ENCODE data around the gene CDCA7L.
"Not testable (repeated sequence)": the region's sequence is repeated elsewhere in the genome, so short reads cannot be mapped to it uniquely, and the experiment has no call there.

CDCA7L gene

DNA sequence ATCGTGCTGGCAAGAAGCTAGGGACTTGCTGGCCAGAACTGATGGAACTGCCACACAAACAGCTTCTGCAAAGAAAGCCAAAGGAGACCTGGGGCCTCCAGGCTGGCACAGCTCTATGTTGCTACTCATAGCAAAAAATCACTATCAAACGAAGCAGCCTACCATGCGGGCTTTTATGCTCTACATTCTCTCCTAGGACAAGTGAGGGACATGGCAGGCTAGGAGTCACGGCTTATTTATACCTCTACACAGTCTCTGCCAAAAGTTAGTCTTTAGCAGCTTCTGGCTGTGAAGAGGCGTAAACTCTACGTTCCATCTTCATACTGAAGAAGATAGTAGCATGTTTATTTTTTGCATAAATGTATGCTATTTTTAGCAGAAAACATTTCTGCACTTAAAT lies 35.4 kb downstream of the CDCA7L start:
- DNase-seq (ENCODE audit: low read depth), result no peak

DNA sequence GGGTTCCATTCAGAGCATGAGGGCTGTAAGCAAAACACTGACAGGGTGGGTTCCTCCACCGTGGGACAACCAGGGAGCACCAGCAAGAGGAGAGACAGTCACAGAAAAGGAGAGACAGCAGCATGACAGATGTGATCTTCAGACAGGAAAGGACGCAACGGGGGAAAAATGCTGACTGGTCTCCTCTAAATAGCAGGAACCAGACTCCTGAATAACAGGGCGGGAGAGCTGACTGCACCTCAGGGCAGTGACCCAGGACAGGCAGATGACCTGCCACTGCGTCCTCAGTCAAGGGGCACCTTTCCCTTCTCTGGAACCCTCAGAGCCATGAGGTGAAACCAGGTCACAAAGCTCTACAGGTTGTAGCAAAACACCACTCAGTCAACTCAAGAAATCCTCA lies 37.0 kb downstream of the CDCA7L start:
- DNase-seq (ENCODE audit: low read depth), result no peak

DNA sequence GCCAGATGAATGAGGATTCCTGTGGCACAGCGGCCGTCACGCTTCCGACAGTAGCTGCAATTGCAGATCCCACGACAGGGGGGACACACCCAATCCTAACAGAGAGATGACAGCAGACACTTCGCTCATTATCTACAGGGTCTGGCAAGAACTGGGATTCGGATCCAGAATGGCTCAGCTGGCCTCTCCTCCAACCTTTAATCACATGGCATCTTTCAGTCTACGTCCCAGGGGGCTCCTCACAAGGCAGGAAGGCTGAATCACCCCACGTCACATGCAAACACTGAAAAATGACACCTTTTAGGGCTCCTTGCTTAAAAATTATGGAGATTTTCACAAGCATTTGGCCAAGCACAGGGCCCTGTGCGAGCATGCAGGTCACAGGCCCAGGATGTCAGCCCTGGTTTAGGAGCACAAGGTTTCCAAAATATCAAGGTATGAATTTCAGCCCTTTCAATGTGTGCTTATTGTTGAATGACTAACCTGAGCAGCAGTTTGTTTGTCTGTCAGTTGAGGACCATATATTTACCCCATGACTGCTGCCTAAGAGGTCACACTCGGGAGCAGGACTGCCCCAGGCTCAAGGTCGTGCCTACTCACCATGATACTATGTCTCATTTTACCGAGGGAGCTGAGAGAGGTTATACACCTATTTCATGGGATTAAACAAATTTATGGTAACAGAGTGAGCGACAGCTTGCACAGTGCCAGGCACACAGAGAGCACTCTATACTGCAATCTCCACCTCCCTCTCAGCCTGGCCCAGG lies 42.5 kb downstream of the CDCA7L start:
- DNase-seq (ENCODE audit: low read depth), result no peak

DNA sequence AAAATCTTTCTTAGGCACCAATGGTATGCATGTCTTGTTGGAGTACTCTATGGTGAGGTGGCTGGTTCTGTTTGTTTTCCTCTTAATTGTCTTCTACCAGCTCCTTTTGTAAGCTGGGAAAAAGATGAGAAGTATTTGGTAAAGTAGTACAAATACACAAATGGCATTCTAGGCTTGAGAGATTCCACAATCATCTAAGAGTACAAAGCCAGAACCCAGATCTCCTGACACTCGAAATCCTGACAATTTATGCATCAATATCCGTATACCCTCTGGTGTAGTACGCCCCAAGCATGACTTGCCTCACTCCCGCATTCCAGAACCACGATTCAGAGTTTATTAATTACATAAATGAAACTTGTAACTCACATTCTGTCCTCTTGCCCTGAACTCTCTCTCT lies 43.5 kb downstream of the CDCA7L start:
- no peak for DNase-seq (ENCODE audit: low read depth)

DNA sequence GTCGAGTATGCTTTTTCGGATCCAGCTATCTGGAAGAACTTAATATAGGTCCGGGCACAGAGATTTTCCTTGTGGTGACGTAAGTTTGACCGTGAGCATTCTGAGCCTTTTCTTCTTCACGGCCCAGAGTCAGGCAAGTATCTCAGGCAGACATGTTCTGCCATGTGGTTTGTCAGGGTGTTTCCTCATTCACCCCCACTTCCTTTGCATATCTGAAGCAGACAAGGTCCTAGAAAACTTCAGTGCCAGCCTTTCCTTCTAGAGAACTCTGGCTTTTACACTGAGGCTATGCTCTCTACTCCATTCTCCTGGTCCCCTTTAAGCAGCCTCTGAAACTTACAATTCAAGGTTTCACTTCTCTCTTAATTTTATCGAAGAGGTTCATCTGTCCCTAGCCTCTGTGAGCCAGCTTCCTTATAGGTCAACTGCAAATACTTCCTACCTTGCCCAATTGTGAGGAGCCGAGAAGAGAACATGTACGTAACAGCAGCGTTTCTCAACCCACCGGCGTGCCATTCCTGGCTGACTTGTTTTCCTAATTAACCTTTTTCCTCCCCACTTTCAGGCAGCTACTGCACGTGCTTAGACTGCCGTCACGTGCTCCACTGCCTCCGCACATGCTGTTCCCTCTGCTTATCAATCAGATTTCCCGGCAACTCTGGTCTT lies 47.3 kb downstream of the CDCA7L start:
- DNase-seq (ENCODE audit: low read depth), result no peak

DNA sequence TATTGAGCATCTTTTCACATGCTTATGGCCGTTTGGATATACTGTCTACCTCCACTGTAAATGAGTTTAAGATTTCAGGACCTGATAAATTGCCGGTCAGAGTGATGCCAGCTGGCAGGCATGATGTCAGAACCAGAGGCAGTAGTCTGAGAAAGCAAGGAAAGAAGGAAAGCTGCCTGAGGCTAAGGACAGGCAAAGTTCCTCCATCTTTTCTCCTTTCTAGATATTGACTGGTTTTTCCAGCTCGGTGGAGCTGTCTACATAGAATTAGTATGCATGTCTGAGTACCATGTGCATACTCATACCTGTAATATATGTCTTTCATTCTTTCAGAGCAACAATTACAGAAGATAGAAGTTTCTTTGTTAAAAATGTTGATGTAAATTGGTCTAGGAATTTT lies 52.3 kb downstream of the CDCA7L start:
- no peak for DNase-seq (ENCODE audit: low read depth)

DNA sequence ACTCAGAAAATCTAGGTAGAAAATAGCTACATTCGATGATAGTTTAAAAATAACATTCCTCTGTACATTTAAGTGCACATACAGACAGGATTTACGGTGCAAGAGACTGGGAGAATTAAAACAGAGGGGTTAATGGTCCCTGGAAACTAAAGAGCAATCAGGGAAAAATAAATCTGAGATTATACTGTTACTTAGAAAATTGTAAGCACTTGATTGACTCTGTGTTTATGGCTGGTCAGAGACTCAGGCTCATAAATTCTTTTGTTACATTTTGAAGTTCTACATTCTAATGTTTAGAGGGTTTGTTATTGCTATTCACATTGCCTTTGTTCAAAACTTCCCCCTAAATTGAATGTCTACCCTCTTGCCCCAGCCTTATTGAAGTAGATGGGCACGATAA lies 54.4 kb downstream of the CDCA7L start:
- no peak for DNase-seq (ENCODE audit: low read depth)

DNA sequence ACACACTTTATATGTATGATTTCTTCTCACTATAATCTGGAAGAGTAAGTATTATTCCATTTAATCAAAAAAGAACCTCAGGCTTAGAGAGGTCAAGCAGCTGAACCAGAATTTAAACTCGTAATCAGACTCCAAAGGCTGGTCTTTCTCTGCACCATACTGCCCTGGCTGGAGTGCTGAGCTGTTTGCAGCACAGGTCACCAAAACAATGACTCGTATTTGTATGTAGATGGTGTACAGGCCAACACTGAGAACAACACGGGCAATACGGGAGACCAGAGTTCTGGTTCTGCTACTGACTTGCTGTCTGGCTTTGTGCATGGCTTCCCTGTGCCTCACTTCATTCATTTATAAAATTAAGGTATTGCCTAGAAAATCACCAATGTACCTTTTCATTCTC lies 57.9 kb downstream of the CDCA7L start:
- DNase-seq (ENCODE audit: low read depth), result no peak

DNA sequence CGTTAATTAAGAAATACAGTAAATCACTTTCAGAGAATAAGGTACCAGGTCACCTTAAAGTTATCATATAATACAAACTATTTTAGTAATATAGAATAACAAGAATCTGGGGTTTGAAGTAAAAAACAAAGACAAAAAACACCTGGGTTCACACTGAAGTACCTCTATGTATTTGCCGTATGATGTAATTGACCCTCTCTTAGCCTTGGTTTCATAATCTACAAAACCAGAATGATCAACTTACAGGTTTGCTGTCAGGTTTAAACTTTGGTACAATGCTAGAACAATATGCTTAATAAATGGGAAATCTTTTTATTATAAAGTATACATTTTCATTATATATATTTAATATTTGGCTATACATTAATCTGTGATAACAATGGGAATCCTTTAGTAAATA lies 58.3 kb downstream of the CDCA7L start:
- no peak for DNase-seq (ENCODE audit: low read depth)

DNA sequence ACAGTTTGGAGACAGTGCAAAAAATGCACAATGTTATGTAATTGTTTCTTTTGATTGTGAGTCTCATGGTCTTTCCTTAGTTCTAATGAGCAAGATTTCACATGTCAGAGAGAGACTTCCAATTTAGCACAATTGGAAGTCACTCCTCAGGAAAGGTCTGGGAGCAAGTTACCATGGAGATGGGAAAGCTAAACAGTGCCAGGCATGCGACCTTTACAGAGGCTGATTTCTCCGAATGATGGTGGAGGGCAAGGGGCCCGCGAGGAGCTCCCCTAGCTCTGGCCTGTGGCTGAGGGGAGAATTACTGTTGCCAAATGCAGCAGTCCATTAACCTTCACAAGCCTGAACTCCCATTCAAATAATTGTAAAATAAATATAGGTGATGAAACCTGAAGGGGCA lies 59.3 kb downstream of the CDCA7L start:
- no peak for DNase-seq (ENCODE audit: low read depth)

DNA sequence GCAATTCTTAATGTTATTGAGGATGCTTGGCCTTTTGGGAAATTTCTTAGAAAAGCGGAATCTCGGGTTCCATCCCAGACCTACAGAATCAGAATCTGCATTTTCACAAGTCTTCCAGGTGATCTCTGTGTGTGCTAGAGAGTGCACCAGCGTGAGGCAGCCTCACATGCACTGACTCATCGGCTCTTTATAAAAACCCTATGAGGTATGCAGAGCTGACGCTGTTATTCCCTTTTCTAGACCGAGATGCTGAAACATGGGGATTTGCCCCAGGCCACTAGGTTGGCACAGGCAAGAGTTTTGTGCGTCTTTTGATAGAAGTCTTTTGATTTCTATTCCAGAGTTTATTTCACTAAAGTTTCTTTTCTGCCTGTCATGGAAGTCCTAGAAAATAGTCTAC lies 61.2 kb downstream of the CDCA7L start:
- DNase-seq (ENCODE audit: low read depth), result no peak

DNA sequence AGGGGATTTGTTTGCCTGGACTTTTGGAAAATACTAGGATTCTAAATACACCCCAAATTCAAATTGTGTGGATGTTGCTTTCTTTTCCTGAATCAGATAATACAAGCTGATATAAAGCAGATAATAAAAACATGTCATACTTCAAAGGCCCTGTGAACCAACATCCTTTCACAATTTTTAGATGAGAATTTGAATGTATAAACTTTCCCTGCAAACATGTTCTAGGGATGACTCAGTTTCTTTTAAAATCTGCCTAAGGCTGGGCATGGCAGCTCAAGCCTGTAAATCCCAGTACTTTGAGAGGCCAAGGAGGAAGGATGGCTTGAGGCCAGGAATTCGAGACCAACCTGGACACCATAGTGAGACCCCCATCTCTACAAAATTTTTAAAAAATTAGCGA lies 62.2 kb downstream of the CDCA7L start:
- DNase-seq (ENCODE audit: low read depth), result not testable (repeated sequence)

DNA sequence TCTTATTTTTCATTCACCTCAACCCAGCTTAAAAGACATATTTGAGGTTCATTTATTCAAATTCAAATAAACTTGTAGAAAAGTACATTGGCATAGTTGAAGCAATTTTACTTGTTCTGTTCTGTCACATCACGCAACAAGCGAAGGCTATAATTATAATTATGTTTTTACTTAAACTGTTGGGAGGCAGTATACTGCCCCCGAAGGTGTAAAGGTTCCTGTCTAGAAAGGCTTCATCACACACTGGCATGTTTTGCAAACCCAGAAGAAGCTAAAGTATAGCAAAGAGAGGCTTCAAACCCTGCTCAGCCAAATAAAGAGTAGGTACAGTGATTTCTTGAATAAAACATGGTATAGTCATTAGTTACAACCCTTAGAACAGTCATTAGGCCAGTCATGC lies 62.6 kb downstream of the CDCA7L start:
- no peak for DNase-seq (ENCODE audit: low read depth)

DNA sequence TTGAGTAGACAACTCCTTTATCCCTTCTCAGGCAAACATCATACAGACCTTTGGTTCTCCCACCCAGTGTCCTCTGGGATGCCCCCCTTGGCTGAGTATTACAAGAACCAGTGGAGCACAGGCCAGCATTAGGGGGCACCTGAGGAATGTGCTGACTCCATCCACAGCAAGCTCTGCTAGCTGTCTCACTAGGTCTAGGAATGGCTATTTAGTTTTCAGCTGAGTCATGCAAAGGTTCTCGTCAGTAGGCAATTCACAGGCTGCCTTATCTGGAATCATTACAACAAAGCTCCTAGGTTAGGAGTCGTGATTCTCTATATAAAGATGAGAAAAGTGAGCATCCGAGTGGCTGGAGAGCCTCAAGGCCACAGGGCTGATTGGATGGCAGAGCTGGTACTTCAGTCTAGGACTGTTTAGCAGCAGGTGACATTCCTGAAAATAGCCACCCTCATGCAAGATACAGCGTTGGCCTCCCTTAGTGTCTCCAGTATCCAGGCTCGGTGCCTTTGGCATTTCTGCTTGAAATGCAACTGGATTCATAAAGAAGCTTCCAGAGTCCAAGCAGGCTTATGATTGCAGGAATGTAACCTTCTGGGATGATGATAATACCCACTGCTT lies 75.8 kb downstream of the CDCA7L start:
- DNase-seq (ENCODE audit: low read depth), result no peak

DNA sequence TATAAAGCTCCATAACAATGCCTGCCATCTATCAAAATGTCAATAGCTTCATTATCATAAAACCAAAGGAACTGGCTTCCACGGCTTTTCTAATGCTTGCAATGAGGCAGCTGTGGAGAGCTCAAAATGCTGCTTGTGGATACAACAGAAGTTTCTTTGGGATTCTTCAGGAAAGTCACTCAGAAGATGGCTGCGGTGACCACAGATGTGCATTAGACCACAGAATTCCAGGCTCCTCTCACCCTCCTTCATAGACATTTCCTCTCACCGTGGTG lies 77.2 kb downstream of the CDCA7L start:
- no peak for DNase-seq (ENCODE audit: low read depth)

DNA sequence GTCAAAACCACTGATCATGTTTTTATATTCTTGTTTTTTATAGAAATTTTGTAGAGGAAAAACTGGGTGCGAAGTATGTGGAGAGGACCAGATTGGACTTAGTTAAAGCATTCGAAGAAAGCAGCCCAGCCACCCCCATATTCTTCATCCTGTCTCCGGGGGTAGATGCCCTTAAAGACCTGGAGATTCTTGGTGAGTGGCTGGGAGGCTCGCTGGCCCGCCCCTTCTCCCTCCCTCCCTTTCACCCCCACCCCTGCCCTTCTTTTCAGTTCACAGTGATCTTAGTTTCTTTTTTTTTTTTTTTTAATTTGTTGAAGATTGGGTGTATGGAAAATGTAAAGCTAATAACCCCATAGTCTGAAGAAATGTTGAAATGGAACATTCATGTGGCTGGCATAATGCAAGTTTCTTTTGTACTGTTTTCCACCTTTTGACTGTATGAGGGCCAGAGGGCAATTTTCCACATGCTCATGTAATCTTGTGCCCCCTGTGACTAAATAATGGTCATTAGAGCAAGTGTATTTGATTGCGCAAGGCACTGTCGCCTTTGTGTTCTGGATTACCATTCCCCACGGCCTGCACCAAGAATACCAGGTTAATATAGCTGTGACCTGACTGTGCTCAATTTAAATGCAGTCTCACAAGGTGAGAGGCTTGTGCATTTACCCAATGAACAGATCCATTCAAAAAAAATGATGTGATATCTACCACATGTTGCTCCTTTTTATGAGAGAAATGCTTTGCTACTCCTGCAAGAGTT lies 77.7 kb downstream of the CDCA7L start:
- no peak for DNase-seq (ENCODE audit: low read depth)

DNA sequence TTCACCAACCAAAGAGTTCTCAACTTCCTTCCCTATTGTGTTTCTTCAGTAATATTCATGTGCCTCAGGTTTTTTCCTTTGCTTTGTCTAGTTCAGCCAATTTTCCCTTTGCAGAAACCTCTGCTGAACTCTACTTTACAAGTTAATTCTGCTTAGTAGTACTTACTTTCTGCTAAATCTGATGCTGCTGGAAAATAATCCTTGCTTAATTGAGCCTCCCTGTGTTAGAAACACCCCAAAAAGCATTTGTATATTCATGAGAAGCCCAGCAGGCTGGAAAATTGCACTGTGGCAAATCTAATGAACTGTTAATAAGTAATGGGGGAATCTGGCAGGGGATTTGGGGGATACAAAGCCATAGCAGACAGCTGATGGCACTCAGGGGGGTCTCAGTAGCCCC lies 78.5 kb downstream of the CDCA7L start:
- DNase-seq (ENCODE audit: low read depth), result no peak

DNA sequence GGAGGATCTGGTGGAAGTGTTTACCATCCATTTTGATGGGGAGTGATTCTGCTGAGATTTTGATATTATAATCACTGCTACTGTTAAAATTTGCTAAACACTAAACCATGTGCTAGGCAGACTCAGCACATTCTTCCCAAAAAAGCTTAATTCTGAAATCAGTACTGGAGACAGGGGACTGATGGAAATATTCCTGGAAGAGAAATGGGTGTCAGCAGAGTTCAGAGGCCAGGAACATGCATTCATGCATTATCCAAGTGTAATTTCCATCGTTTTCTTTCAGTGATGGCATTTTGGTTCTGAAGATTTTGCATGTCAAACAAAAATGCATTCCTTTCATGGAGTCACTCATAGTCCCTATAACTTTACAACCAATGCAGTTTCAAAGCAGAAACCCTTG lies 79.0 kb downstream of the CDCA7L start:
- no peak for DNase-seq (ENCODE audit: low read depth)

DNA sequence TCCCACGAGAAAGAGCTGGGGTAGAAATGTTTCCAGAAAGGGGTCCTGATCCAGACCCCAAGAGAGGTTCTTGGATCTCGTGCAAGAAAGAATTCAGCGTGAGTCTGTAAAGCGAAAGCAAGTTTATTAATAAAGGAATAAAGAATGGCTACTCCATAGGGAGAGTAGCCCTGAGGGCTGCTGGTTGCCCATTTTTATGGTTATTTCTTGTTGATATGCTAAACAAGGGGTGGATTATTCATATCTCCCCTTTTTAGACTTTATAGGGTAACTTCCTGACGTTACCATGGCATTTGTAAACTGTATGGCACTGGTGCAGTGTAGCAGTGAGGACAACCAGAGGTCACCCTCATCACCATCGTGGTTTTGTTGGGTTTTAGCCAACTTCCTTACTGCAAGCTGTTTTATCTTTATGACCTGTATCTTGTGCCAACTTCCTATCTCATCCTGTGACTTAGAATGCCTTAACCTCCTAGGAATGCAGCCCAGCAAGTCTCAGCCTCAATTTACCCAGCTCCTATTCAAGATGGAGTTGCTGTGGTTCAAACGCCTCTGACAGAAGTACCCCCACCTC lies 80.0 kb downstream of the CDCA7L start:
- DNase-seq (ENCODE audit: low read depth), result not testable (repeated sequence)

DNA sequence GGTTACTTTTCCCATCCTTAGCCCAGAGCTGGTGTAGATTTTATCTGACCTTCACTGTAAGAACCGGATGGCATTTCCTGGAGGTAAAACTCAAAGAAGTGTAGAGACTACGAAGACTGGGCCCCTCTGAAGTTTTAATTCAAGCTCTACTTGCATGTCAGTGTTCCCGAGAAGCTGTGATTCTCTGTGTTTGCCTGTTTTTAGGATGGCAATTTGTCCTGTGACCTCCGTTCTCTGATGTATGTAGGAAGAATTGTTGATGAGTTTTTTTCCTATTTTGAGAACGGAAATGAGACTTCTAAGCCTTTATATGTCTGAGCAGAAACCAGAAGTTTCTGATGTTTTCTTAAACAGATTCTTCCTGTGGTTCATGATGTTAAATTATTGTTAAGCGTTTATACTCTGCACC lies 94.1 kb downstream of the CDCA7L start:
- DNase-seq (ENCODE audit: low read depth), result no peak
